Adrenal gland (tissue), 5 donors: ENCODE measurements around the gene ADGRG7.

Experiments
- POLR2A ChIP-seq, 2 donors: fragments of 450-650 bp; IDR thresholded peaks; one replicate each; pipeline ENCODE4 v1.6.1; 2017; ENCODE audit warnings: antibody characterized with exemption in 2 of 2, mild to moderate bottlenecking in 2 of 2, moderate library complexity in 1 of 2
- TF ChIP-seq, protein P1 (sequence below), 6 experiments: fragments of 450-650 bp in 4 of 6; fragments of 200-600 bp in 2 of 6; sonication (generic) in 1 of 6; IDR thresholded peaks; 1 replicate in 5 of 6; 2 replicates in 1 of 6; pipeline versions ENCODE4 v1.5.1 to v1.8.0; 2016 to 2021; ENCODE audit warnings: antibody characterized with exemption in 6 of 6, mild to moderate bottlenecking in 2 of 6, moderate library complexity in 1 of 6
- donor health status: DM: no; HTN: no; CAD: no.

DNA sequence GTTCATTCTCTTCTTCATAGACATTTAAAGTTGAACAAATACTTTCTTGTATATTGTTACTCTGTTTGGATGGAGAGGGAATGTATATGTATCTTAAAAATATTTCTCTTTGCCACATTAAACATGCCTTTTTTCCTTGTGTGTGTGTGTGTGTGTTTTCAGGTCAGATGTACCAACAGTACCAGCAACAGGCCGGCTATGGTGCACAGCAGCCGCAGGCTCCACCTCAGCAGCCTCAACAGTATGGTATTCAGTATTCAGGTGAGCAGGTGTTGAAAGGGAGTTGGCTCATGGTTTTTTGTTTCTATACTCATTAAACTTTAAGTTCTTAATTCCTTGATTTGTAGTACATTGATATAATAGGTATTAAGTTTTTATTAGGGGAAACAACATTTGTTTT is 135.3 kb downstream of the ADGRG7 start:
- TF ChIP-seq, protein P1, sequence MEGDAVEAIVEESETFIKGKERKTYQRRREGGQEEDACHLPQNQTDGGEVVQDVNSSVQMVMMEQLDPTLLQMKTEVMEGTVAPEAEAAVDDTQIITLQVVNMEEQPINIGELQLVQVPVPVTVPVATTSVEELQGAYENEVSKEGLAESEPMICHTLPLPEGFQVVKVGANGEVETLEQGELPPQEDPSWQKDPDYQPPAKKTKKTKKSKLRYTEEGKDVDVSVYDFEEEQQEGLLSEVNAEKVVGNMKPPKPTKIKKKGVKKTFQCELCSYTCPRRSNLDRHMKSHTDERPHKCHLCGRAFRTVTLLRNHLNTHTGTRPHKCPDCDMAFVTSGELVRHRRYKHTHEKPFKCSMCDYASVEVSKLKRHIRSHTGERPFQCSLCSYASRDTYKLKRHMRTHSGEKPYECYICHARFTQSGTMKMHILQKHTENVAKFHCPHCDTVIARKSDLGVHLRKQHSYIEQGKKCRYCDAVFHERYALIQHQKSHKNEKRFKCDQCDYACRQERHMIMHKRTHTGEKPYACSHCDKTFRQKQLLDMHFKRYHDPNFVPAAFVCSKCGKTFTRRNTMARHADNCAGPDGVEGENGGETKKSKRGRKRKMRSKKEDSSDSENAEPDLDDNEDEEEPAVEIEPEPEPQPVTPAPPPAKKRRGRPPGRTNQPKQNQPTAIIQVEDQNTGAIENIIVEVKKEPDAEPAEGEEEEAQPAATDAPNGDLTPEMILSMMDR (IDR thresholded peaks at IDR 0.05), result no peak
- TF ChIP-seq POLR2A (IDR thresholded peaks at IDR 0.05), result no peak
